ENCODE results near the gene COL4A5. TPM values are rescaled to one million over a fixed set of nuclear protein-coding genes. Genes with fewer than 3 reads are reported as not detected.

The COL4A5 gene
- total RNA-seq, 1 experiment from 2014 or later = 51.3 TPM

DNA sequence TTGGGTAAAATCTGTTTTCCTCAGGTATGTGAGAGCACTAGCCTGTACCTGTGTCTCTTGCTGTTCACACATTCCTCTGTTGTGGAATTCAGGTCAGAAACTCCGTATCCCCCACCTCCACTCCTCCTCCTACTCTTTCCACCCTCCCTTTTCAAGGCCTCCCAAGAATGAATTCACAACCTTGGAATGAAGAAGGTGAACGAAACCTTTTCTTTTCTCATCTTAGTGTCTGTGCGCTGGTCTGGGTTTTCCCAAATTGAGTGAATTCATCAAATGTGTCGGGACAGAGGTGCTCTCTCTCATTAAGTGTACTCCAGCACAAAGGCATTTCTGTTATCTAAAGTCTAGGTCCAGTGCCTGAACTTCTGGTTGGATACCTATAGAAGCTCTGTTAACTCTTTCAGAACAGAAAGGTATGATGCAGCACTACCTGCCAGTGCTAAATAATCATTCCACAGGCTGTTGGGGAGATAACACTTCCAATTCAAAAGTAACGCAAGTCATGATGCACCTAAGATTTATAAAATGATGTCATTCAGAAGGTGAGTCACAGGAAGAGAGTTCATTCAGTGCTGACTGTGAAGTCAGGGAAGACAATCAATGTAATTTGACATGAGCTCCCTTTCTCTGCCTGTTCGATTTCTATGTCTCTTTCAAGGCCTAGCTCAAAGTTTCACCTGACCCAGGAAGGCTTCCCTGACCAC, 43.3 kb upstream of the COL4A5 start:
- Histone ChIP-seq H2BK5ac (ENCODE audit: insufficient read length, low read length) (no peak overlapping the region), H3K14ac (ENCODE audit: insufficient read depth, low read length) (no peak overlapping the region), H2AK5ac (ENCODE audit: insufficient read length, low read length) (no peak overlapping the region), H3K4me2 (ENCODE audit: insufficient read depth, insufficient read length, low read length) (peak overlapping the region; percentile 4), H2BK120ac (ENCODE audit: low read depth, low read length, poor library complexity, severe bottlenecking) (no peak overlapping the region), H3K18ac (ENCODE audit: insufficient read length, low read depth, low read length) (peak overlapping the region; percentile 21), H3K27me3 (ENCODE audit: insufficient read depth, low read length) (no peaks in the 10 kb centered on the region), H3K79me2 (ENCODE audit: insufficient read depth, low read length) (no peaks in the 10 kb centered on the region), H3K9me3 (ENCODE audit: control insufficient read depth, low read depth, low read length) (no peaks in the 10 kb centered on the region), H2AFZ (ENCODE audit: low read length) (no peak overlapping the region), H3K4me1 (ENCODE audit: insufficient read depth, low read length) (peaks cover 8% of the 10 kb centered on the region; the same call in 1 of the 2 replicates), H3K23me2 (ENCODE audit: insufficient read length, low read depth, low read length, poor library complexity, severe bottlenecking) (no peaks in the 10 kb centered on the region), H3K23ac (ENCODE audit: insufficient read length, low read depth, low read length) (no peak overlapping the region), H3T11ph (ENCODE audit: low read length) (no peak overlapping the region), H2BK12ac (ENCODE audit: insufficient read length, low read depth, low read length) (no peak overlapping the region), H4K91ac (ENCODE audit: insufficient read length, low read depth, low read length) (no peak overlapping the region), H2BK15ac (ENCODE audit: low read depth, low read length) (no peak overlapping the region), H4K5ac (ENCODE audit: insufficient read length, low read depth, low read length) (no peak overlapping the region), H3K9ac (ENCODE audit: extremely low read depth, insufficient read length, low read length) (no peak overlapping the region), H3K27ac (ENCODE audit: insufficient read length, low read depth, low read length) (peak overlapping the region; percentile 10), H4K8ac (replicated peaks; ENCODE audit: insufficient read length, low read depth, low read length) (no peak overlapping the region), H3K56ac (ENCODE audit: insufficient read length, low read depth, low read length) (no peak overlapping the region), H3K4ac (ENCODE audit: low read depth, low read length) (no peak overlapping the region; the same call in 1 of the 2 replicates), H3K79me1 (ENCODE audit: insufficient read depth, low read depth, low read length, poor library complexity, severe bottlenecking) (no peaks in the 10 kb centered on the region), H2BK20ac (ENCODE audit: low read depth, low read length, poor library complexity, severe bottlenecking) (no peak overlapping the region), H4K20me1 (ENCODE audit: control insufficient read depth, insufficient read depth, insufficient read length) (no peaks in the 10 kb centered on the region)
- Mint-ChIP-seq H3K4me1 (peaks cover 43 to 49% of the 10 kb centered on the region in 2 experiments), H3K27ac (peak overlapping the region; percentile 20 to 70 (median 53); a peak in 6 of 7 replicates), H3K4me3 (peak overlapping the region in 1 of 2 experiments; percentile 25; a peak in 1 of 5 replicates), H3K27me3 (ENCODE audit: low read depth) (no peaks in the 10 kb centered on the region), H3K36me3 (ENCODE audit: insufficient read depth in 1 of 3, low read depth in 3 of 3) (peaks cover 0 to 13% (median 7%) of the 10 kb centered on the region in 3 experiments; a peak in 6 of 7 replicates), H3K9me3 (peaks cover 4 to 7% of the 10 kb centered on the region in 2 experiments)
- WGBS (ENCODE audit: extremely low coverage, insufficient read length, low lambda C conversion rate) = no CpG with 5 or more reads among the region's 6 CpGs
- TF ChIP-seq, protein P1, sequence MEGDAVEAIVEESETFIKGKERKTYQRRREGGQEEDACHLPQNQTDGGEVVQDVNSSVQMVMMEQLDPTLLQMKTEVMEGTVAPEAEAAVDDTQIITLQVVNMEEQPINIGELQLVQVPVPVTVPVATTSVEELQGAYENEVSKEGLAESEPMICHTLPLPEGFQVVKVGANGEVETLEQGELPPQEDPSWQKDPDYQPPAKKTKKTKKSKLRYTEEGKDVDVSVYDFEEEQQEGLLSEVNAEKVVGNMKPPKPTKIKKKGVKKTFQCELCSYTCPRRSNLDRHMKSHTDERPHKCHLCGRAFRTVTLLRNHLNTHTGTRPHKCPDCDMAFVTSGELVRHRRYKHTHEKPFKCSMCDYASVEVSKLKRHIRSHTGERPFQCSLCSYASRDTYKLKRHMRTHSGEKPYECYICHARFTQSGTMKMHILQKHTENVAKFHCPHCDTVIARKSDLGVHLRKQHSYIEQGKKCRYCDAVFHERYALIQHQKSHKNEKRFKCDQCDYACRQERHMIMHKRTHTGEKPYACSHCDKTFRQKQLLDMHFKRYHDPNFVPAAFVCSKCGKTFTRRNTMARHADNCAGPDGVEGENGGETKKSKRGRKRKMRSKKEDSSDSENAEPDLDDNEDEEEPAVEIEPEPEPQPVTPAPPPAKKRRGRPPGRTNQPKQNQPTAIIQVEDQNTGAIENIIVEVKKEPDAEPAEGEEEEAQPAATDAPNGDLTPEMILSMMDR (conservative IDR thresholded peaks at IDR 0.05) = no peak
- DNase-seq = peak; percentile 42

Measured in H9 (cell line).